C4-2B (cell line): ENCODE results near the gene SH3RF2.

ENCODE experiments used
- CTCF ChIP-seq: fragments of 450-650 bp; conservative IDR thresholded peaks from 2 replicates; pipeline ENCODE4 v1.5.1; 2017; ENCODE audit warnings: mild to moderate bottlenecking
- ZFX ChIP-seq: fragments of 450-650 bp; IDR thresholded peaks from 2 replicates; pipeline ENCODE4 v1.6.1; 2017

GRCh38 chr5:145960848-145961600 lies 24.6 kb downstream of the SH3RF2 start:
- TF ChIP-seq CTCF = no peak
- no peak for TF ChIP-seq ZFX
